HUES6 (cell line): ENCODE data around the gene NIF3L1.
"Not testable (repeated sequence)": the region's sequence is repeated elsewhere in the genome, so short reads cannot be mapped to it uniquely, and the experiment has no call there.

ENCODE experiments used
- H3K27ac ChIP-seq: 2 replicates; pipeline ENCODE4 v1.7.0; 2013; ENCODE audit warnings: low read depth, mild to moderate bottlenecking, low read length, inconsistent platforms
- H3K27me3 ChIP-seq: 2 replicates; pipeline ENCODE4 v1.6.1; 2013; ENCODE audit warnings: low read length; ENCODE audit not compliant: control insufficient read depth, insufficient read depth
- H3K36me3 ChIP-seq: 2 replicates; pipeline ENCODE4 v1.6.1; 2013; ENCODE audit warnings: low read length; ENCODE audit not compliant: control insufficient read depth, insufficient read depth
- H3K4me1 ChIP-seq: 2 replicates; pipeline ENCODE4 v1.6.1; 2013; ENCODE audit warnings: low read length; ENCODE audit not compliant: control insufficient read depth, insufficient read depth
- H3K4me3 ChIP-seq: 2 replicates; pipeline ENCODE4 v1.5.1; 2013; ENCODE audit warnings: low read depth, low read length
- H3K9ac ChIP-seq: one replicate; pipeline ENCODE4 v1.6.1; 2013; ENCODE audit warnings: mild to moderate bottlenecking, low read length
- H3K9me3 ChIP-seq: 2 replicates; pipeline ENCODE4 v1.6.1; 2013; ENCODE audit warnings: low read depth, low read length; ENCODE audit not compliant: control insufficient read depth, insufficient read depth

The NIF3L1 gene

GRCh38 chr2:200878289-200878880, 10.8 kb upstream of the NIF3L1 start:
- no peak overlapping the region for H3K27ac ChIP-seq
- no peaks in the 10 kb centered on the region for H3K9me3 ChIP-seq
- no peaks in the 10 kb centered on the region for H3K4me1 ChIP-seq
- no peaks in the 10 kb centered on the region for H3K27me3 ChIP-seq
- H3K9ac ChIP-seq, result no peak overlapping the region
- H3K4me3 ChIP-seq, result no peak overlapping the region
- H3K36me3 ChIP-seq, result peaks cover 81% of the 10 kb centered on the region

GRCh38 chr2:200881715-200882249, 7.4 kb upstream of the NIF3L1 start:
- H3K4me3 ChIP-seq, H3K9me3 ChIP-seq, H3K4me1 ChIP-seq, H3K27ac ChIP-seq, H3K9ac ChIP-seq, H3K27me3 ChIP-seq: not testable (repeated sequence)
- peaks cover 81% of the 10 kb centered on the region for H3K36me3 ChIP-seq

- Histone ChIP-seq H3K27me3 (no peaks in the 10 kb centered on the region), H3K27ac (no peak overlapping the region), H3K4me1 (no peaks in the 10 kb centered on the region), H3K36me3 (peaks cover 88% of the 10 kb centered on the region), H3K4me3 (no peak overlapping the region), H3K9ac (no peak overlapping the region), H3K9me3 (no peaks in the 10 kb centered on the region)
These were observed 10.3 kb downstream of the NIF3L1 start for GRCh38 chr2:200899482-200899881.

GRCh38 chr2:200901459-200902072, 12.4 kb downstream of the NIF3L1 start:
- Histone ChIP-seq H3K4me3 (no peak overlapping the region), H3K9ac (no peak overlapping the region), H3K27me3 (no peaks in the 10 kb centered on the region), H3K27ac (no peak overlapping the region), H3K36me3 (peaks cover 80% of the 10 kb centered on the region), H3K9me3 (no peaks in the 10 kb centered on the region), H3K4me1 (no peaks in the 10 kb centered on the region)

- Histone ChIP-seq H3K27me3 (no peaks in the 10 kb centered on the region), H3K9me3 (no peaks in the 10 kb centered on the region), H3K4me1 (no peaks in the 10 kb centered on the region), H3K9ac (no peak overlapping the region), H3K27ac (no peak overlapping the region), H3K4me3 (no peak overlapping the region), H3K36me3 (peaks cover 69% of the 10 kb centered on the region)
These were observed 16.6 kb downstream of the NIF3L1 start for GRCh38 chr2:200905618-200906296.

GRCh38 chr2:200909958-200910357, 20.8 kb downstream of the NIF3L1 start:
- no peaks in the 10 kb centered on the region for H3K9me3 ChIP-seq
- no peaks in the 10 kb centered on the region for H3K27me3 ChIP-seq
- no peaks in the 10 kb centered on the region for H3K4me1 ChIP-seq
- peaks cover 75% of the 10 kb centered on the region for H3K36me3 ChIP-seq
- H3K4me3 ChIP-seq, result no peak overlapping the region
- no peak overlapping the region for H3K9ac ChIP-seq
- no peak overlapping the region for H3K27ac ChIP-seq

GRCh38 chr2:200913654-200914053, 24.5 kb downstream of the NIF3L1 start:
- Histone ChIP-seq H3K4me3 (no peak overlapping the region), H3K27me3 (no peaks in the 10 kb centered on the region), H3K36me3 (peaks cover 87% of the 10 kb centered on the region), H3K4me1 (no peaks in the 10 kb centered on the region), H3K9me3 (no peaks in the 10 kb centered on the region), H3K9ac (no peak overlapping the region), H3K27ac (no peak overlapping the region)

GRCh38 chr2:200922439-200922838, 33.3 kb downstream of the NIF3L1 start:
- no peak overlapping the region for H3K27ac ChIP-seq
- no peak overlapping the region for H3K4me3 ChIP-seq
- H3K9ac ChIP-seq, result no peak overlapping the region
- H3K9me3 ChIP-seq, result no peaks in the 10 kb centered on the region
- H3K27me3 ChIP-seq, result no peaks in the 10 kb centered on the region
- H3K36me3 ChIP-seq, result peaks cover 90% of the 10 kb centered on the region
- no peaks in the 10 kb centered on the region for H3K4me1 ChIP-seq

- H3K9me3 ChIP-seq, result no peaks in the 10 kb centered on the region
- no peak overlapping the region for H3K4me3 ChIP-seq
- H3K9ac ChIP-seq, result no peak overlapping the region
- peaks cover 85% of the 10 kb centered on the region for H3K36me3 ChIP-seq
- H3K27ac ChIP-seq, result no peak overlapping the region
- no peaks in the 10 kb centered on the region for H3K4me1 ChIP-seq
- H3K27me3 ChIP-seq, result no peaks in the 10 kb centered on the region
These were observed 40.4 kb downstream of the NIF3L1 start for GRCh38 chr2:200929334-200930249.

GRCh38 chr2:200930947-200931626, 41.9 kb downstream of the NIF3L1 start:
- H3K9ac ChIP-seq, result no peak overlapping the region
- H3K4me3 ChIP-seq, result no peak overlapping the region
- H3K36me3 ChIP-seq, result peaks cover 87% of the 10 kb centered on the region
- H3K9me3 ChIP-seq, result no peaks in the 10 kb centered on the region
- no peaks in the 10 kb centered on the region for H3K27me3 ChIP-seq
- H3K4me1 ChIP-seq, result no peaks in the 10 kb centered on the region
- no peak overlapping the region for H3K27ac ChIP-seq
